HUES6 (cell line): ENCODE measurements around the gene AGPAT2.
"Not testable (repeated sequence)": the region's sequence is repeated elsewhere in the genome, so short reads cannot be mapped to it uniquely, and the experiment has no call there.

ENCODE experiments used
- H3K27ac ChIP-seq: 2 replicates; pipeline ENCODE4 v1.7.0; 2013; ENCODE audit warnings: low read depth, mild to moderate bottlenecking, low read length, inconsistent platforms
- H3K27me3 ChIP-seq: 2 replicates; pipeline ENCODE4 v1.6.1; 2013; ENCODE audit warnings: low read length; ENCODE audit not compliant: control insufficient read depth, insufficient read depth
- H3K36me3 ChIP-seq: 2 replicates; pipeline ENCODE4 v1.6.1; 2013; ENCODE audit warnings: low read length; ENCODE audit not compliant: control insufficient read depth, insufficient read depth
- H3K4me1 ChIP-seq: 2 replicates; pipeline ENCODE4 v1.6.1; 2013; ENCODE audit warnings: low read length; ENCODE audit not compliant: control insufficient read depth, insufficient read depth
- H3K4me3 ChIP-seq: 2 replicates; pipeline ENCODE4 v1.5.1; 2013; ENCODE audit warnings: low read depth, low read length
- H3K9ac ChIP-seq: one replicate; pipeline ENCODE4 v1.6.1; 2013; ENCODE audit warnings: mild to moderate bottlenecking, low read length
- H3K9me3 ChIP-seq: 2 replicates; pipeline ENCODE4 v1.6.1; 2013; ENCODE audit warnings: low read depth, low read length; ENCODE audit not compliant: control insufficient read depth, insufficient read depth

The AGPAT2 gene

DNA sequence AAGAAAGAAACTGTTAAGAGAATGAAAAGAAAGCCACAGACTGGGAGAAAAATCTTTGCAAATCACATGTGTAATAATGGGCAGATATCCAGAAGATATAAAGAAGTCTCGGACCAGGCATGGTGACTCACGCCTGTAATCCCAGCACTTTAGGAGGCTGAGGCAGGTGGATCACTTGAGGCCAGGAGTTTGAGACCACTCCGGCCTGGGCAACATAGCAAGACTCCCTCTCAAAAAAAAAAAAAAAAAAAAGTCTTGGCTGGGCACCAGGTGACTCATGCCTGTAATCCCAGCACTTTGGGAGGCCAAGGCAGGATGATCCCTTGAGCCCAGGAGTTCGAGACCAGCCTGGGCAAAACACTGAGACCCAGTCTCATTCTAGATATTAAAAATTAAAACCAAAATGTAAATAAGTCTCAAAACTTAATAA is 24.0 kb upstream of the AGPAT2 start:
- not testable (repeated sequence) for H3K27ac ChIP-seq

DNA sequence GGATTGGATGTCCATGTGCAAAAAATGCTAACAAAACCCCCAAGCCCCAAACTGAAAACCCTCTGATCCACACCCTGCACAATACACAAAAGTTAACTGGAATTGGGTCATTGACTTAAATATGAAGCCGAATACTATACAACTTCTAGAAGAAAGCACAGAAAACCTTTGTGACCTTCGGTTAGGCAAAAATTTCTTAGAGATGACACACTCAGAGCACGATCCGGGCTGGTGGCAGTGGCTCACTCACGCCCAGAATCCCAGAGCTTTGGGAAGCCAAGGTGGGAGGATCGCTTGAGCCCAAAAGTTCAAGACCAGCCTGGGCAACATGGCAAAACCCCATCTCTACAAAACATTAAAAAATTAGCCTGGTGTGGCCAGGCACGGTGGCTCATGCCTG is 23.3 kb upstream of the AGPAT2 start:
- no peak overlapping the region for H3K4me3 ChIP-seq
- peaks cover 11% of the 10 kb centered on the region for H3K4me1 ChIP-seq
- peaks cover 12% of the 10 kb centered on the region; the same call in 1 of the 2 replicates for H3K27me3 ChIP-seq
- H3K9ac ChIP-seq = no peak overlapping the region
- H3K27ac ChIP-seq = no peak overlapping the region
- H3K9me3 ChIP-seq = no peaks in the 10 kb centered on the region
- H3K36me3 ChIP-seq = no peaks in the 10 kb centered on the region; the same call in 1 of the 2 replicates

More for the DNA sequence above, 24.0 kb upstream of the AGPAT2 start:
- not testable (repeated sequence) for H3K36me3 ChIP-seq, H3K9ac ChIP-seq, H3K27me3 ChIP-seq, H3K9me3 ChIP-seq
- Histone ChIP-seq H3K4me1 (peaks cover 11% of the 10 kb centered on the region), H3K4me3 (peak overlapping the region; percentile 83)

DNA sequence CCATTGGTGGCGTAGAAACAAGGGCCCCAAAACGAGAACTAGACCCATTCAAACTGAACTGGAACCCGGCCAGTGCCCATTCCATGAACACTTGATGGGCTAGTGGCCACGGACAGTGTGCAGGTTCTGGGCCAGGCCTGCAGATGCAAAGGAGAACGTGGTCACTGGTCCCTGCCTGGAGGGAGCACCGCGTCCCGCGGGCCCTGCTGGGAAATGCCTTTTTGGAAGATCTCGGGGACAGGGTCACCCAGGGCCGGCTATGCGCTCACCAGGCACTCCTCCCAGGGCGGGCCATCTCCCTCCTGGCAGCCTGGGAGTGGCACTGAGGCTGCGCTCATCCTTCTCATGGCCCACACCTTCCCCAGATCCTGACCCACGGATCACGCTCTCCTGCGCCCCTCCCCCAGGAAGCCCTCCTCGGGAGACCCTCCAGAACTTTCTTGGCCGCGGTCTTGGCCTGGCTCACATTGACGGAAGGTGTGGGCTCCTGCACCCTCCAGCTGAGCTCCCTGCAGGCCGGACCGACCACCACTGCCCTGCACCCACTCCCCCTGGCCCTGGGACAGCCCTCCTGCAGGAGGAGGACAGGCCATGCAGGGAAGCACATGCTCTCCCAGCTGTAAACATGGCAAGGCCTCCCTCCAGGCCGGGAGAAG is 22.3 kb upstream of the AGPAT2 start:
- no peak overlapping the region for H3K4me3 ChIP-seq
- no peak overlapping the region for H3K9ac ChIP-seq
- no peaks in the 10 kb centered on the region; the same call in 1 of the 2 replicates for H3K36me3 ChIP-seq
- H3K9me3 ChIP-seq = no peaks in the 10 kb centered on the region
- H3K27ac ChIP-seq = no peak overlapping the region
- peaks cover 11% of the 10 kb centered on the region for H3K4me1 ChIP-seq
- H3K27me3 ChIP-seq = peaks cover 12% of the 10 kb centered on the region; the same call in 1 of the 2 replicates

DNA sequence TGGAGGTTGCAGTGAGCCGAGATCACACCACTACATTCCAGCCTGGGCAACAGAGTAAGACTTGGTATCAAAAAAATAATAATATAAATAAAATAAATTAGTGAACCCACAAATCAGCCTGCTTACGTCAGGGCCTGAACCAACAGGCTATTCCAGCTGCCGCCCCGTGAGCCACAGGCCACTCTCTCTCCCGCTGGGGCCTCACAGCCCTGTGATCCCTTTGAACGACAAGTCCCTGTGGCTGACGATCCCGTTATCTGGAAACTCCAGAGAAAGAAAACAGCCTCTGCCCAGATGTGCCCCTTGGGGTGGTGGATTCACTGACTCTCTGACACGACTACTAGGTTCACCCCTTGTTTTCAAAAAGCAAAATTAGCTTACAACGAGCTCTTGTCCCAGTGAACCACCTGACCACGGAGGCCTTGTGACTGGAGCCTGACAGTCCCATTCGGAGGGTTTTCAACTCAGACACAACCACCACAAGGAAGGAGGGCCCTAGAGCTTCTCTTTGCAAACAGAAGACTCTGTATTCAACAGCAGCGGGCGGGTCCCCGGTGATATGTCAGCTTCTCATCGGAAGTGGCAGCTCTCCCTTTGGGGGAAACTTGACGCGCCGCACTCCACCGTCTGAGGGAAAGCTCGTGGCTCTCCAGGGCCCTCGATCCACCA is 20.7 kb upstream of the AGPAT2 start:
- H3K4me3 ChIP-seq = no peak overlapping the region
- peaks cover 12% of the 10 kb centered on the region; the same call in 1 of the 2 replicates for H3K27me3 ChIP-seq
- no peaks in the 10 kb centered on the region for H3K9me3 ChIP-seq
- H3K27ac ChIP-seq = no peak overlapping the region
- H3K4me1 ChIP-seq = no peaks in the 10 kb centered on the region
- H3K36me3 ChIP-seq = no peaks in the 10 kb centered on the region
- no peak overlapping the region for H3K9ac ChIP-seq

DNA sequence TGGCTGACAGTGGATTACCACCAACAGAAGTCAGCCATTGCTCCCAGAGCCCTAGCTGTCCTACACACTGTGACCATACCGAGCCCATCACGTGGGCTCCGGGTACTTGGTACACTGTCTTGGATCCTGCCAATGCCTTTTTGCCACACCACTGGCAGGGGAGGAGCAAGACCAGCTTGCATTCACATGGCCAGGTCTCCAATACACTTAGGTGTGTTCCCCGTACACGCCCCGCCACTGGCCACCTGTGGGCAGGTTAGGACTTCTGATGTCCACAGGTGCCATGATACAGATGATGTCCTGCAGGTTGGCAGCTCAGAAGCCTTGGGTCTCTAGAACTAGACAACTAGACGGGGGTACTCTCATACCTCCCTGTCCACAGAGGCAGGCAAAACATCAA is 19.8 kb upstream of the AGPAT2 start:
- no peak overlapping the region for H3K27ac ChIP-seq
- no peak overlapping the region for H3K9ac ChIP-seq
- H3K4me3 ChIP-seq = no peak overlapping the region
- H3K4me1 ChIP-seq = no peaks in the 10 kb centered on the region
- peaks cover 12% of the 10 kb centered on the region; the same call in 1 of the 2 replicates for H3K27me3 ChIP-seq
- no peaks in the 10 kb centered on the region for H3K36me3 ChIP-seq
- no peaks in the 10 kb centered on the region for H3K9me3 ChIP-seq

DNA sequence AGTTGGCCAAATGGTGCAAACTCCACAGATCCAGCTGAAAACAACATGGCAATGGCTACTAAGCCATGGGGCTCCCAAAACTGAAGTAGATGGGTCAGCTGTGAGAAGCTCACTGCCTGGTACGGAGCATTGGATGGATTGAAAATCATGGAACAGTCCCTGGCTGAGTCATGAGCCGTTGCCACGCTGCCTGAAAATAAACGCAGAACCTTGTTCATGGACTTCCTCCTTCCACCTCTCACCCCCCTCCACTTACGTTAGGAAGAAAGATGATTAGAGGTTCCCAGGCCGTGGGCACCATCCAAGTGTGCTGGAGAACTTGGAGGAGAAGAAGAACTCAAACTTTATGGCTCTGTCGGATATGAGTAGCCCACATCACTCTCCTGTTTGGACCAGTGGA is 18.3 kb upstream of the AGPAT2 start:
- H3K27ac ChIP-seq = no peak overlapping the region
- peaks cover 16% of the 10 kb centered on the region; the same call in 1 of the 2 replicates for H3K27me3 ChIP-seq
- no peak overlapping the region for H3K9ac ChIP-seq
- no peak overlapping the region for H3K4me3 ChIP-seq
- no peaks in the 10 kb centered on the region for H3K9me3 ChIP-seq
- no peaks in the 10 kb centered on the region for H3K36me3 ChIP-seq
- H3K4me1 ChIP-seq = peaks cover 8% of the 10 kb centered on the region

DNA sequence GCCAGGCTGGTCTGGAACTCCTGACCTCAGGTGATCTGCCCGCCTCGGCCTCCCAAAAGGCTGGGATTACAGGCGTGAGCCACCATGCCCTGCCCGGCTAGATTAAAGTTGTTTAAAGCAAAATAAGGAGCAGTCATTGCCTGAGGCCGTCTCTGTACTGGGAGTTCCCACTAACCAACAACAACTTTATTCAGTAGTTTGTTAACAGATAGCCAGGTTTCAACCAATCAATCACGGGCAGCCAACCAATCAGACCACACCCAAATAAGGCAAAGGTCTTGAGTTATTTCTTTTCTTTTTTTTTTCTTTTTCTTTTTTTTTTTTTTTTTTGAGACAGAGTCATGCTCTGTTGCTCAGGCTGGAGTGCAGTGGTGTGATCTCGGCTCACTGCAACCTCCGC is 17.5 kb upstream of the AGPAT2 start:
- not testable (repeated sequence) for H3K4me1 ChIP-seq, H3K27ac ChIP-seq, H3K4me3 ChIP-seq, H3K36me3 ChIP-seq, H3K9me3 ChIP-seq, H3K9ac ChIP-seq
- peaks cover 17% of the 10 kb centered on the region; the same call in 1 of the 2 replicates for H3K27me3 ChIP-seq

DNA sequence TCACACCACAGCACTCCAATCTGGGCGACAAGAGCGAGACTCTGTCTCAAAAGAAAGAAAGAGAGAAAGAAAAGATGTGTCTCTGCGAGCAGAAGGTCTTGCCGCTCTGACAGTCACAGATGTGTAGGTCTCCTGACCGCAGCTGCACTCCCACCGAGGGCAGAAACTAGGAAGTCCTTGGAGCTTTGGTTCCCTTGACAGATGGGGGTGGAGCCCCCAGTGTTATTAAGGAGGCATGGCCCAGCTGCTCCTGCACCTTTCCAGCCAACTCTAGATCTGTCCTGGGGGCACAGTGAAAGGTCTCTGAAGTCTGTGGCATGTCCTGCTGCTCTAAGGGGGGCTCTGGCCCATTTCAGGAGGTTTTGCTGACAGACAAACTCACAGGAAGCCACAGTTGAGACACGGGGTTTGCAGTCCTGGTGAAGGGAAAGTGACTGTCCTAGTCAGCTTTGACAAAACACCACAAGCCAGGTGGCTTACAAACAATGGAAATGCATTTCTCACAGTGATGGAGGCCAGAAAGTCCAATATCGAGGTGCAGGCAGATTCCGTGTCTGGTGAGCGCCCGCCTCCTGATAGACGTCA is 16.1 kb upstream of the AGPAT2 start:
- H3K9me3 ChIP-seq = no peaks in the 10 kb centered on the region
- H3K27ac ChIP-seq = no peak overlapping the region

DNA sequence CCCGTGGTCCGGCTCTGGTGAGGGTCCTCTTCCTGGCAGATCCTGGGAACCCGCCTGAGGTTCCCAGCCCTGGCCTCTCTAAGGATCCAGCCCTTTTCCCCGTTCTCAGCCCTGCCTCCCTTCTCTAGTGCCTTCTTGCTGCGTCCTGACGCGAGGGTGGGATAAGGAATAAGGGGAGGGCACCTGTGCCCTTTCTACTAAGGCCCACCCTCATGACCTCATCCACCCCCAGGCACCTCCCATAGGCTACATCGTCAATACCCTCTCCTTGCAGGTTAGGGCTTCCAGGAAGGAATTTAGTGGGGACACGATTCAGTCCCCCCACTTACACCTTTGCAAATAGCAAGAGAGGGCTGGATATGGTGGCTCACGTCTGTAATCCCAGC is 14.4 kb upstream of the AGPAT2 start:
- peak overlapping the region; percentile 33; the same call in 1 of the 2 replicates for H3K4me3 ChIP-seq
- H3K36me3 ChIP-seq = no peaks in the 10 kb centered on the region
- H3K9ac ChIP-seq = no peak overlapping the region

More for the DNA sequence above, 16.1 kb upstream of the AGPAT2 start:
- Histone ChIP-seq H3K36me3 (no peaks in the 10 kb centered on the region), H3K4me1 (peaks cover 8% of the 10 kb centered on the region), H3K27me3 (peaks cover 17% of the 10 kb centered on the region; the same call in 1 of the 2 replicates), H3K9ac (no peak overlapping the region), H3K4me3 (no peak overlapping the region)

DNA sequence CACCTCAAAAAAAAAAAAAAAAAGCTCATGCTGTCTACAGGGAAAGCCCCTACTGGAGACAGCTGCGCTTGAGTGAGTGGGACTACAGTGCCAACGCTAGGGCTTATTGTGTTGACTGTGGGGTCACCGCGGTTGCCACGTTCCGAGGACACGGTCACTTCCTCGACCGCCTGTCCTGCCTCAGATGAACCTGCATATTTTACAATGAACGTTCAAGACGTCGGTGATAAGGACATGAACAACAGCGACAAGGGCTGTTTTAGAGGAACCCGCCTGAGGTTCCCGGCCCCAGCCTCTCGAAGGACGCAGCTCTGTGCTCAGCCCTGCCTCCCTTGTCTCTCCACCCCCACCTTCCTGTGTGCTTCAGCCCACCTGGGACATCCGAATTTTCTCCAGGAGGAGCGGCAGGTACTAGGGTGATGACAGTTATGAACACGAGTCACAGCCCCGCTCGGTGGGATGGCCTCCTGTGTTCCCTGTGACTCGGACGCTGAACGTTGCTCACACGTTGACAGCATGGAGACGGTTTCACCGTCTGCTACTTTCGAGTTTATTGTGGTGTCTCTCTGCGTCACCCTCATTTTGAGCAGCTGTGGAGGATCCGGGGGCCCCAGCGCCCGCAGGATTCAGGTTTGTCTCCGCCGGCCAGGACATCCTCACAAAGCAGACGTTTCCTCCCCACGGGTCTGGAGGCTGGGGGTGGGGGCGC is 13.9 kb upstream of the AGPAT2 start:
- Histone ChIP-seq H3K4me3 (peak overlapping the region; percentile 33; the same call in 1 of the 2 replicates), H3K9me3 (no peaks in the 10 kb centered on the region), H3K9ac (no peak overlapping the region)

More for the DNA sequence above, 14.4 kb upstream of the AGPAT2 start:
- no peak overlapping the region for H3K27ac ChIP-seq
- H3K27me3 ChIP-seq = peaks cover 17% of the 10 kb centered on the region; the same call in 1 of the 2 replicates
- peaks cover 11% of the 10 kb centered on the region for H3K4me1 ChIP-seq
- H3K9me3 ChIP-seq = no peaks in the 10 kb centered on the region

More for the DNA sequence above, 13.9 kb upstream of the AGPAT2 start:
- Histone ChIP-seq H3K4me1 (peaks cover 11% of the 10 kb centered on the region), H3K27ac (no peak overlapping the region), H3K36me3 (no peaks in the 10 kb centered on the region), H3K27me3 (peaks cover 17% of the 10 kb centered on the region; the same call in 1 of the 2 replicates)
